GM15510 (cell line): ENCODE results near the gene TMEM208.

Experiments used
- POLR2A ChIP-seq: IDR thresholded peaks from 3 replicates; pipeline ENCODE4 v1.6.1; 2011; ENCODE audit warnings: borderline replicate concordance; ENCODE audit not compliant: insufficient read length; ENCODE audit errors: extremely low read depth

Gene TMEM208

DNA sequence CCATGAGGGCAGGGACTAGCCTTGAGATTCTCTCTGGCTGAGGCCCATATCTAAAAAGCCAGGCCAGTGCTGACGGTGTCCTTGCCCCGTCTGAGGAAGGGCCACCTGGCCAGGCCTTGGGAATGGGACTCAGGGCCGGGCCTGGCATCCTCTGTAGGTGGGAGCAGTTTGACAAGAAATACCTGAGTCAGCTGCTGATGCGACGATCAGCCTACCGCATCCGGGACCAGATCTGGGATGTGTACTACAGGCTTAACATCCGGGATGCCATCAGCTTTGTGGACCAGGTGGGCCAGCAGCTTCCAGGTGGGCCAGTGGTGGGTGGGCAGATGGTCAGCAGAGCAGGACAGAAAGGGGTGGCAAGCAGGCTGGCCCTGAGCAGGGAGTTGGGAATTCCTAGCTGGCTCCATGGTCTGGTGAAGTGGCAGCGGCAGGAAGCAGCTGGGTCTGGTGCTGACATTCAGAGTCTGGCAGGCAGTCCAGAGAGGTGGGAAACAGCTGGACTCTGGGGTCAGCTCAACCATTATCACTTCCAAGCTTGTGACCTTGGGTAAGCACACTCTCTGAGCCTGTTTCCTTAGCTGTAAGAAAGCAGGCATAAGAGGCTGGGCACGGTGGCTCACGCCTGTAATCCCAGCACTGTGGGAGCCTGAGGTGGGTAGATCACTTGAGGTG lies 31.4 kb downstream of the TMEM208 start:
- TF ChIP-seq POLR2A: no peak

- no peak for TF ChIP-seq POLR2A
These were observed 32.8 kb downstream of the TMEM208 start for GRCh38 chr16:67259705-67260104.

GRCh38 chr16:67260426-67261063 lies 33.6 kb downstream of the TMEM208 start:
- no peak for TF ChIP-seq POLR2A

DNA sequence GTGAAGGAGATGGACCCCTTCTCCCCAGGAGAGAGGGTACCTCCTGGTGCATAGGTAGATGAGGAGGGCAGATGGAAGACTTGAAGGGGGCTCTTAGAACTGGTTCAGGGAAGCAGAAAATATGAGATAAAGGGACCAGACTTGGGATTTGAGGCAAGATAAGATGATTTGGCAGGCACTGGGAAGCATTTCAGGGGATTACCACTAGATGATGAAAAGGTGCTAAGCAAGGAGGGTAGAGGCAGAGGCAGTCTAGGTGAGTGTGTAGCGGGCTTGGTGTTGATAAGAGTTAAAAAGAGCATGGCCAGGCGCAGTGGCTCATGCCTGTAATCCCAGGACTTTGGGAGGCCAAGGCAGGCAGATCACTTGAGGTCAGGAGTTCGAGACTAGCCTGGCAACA lies 36.3 kb downstream of the TMEM208 start:
- no peak for TF ChIP-seq POLR2A

DNA sequence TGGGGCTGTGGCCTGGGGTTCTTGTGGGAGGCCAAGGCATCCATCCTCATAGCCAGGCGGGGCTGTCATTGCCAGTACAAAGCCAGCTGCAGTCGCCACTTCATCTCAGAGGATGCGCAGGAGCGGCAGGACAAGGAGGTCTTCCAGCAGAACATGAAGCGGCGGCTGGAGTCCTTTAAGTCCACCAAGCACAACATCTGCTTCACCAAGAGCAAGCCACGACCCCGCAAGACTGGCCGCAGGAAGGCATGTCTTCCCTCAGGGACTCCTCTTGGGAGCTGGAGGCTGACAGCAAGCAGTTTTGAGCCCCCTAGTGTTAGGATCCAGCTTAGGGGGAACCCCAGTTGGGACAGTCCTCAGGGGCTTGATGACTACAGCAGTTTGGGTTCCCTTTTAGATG lies 37.3 kb downstream of the TMEM208 start:
- TF ChIP-seq POLR2A: no peak

DNA sequence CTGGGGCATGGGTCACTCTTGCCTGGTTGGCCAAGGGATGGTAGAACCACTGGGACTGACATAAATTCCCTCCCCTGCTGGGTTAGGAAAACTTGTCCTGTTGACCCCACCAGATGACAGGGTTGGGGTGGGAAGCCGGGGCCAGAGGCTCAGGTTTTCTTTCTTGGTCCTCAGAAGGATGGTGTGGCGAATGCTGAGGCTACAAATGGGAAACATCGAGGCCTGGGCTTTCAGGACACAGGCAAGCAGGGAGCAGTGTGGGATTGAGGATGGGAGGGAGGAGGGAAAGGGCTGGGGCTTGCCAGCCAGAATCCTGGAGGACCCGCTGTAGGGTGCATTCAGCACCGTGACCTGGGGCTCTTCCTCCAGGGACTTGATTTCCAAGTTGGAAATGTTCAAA lies 37.9 kb downstream of the TMEM208 start:
- TF ChIP-seq POLR2A: no peak

DNA sequence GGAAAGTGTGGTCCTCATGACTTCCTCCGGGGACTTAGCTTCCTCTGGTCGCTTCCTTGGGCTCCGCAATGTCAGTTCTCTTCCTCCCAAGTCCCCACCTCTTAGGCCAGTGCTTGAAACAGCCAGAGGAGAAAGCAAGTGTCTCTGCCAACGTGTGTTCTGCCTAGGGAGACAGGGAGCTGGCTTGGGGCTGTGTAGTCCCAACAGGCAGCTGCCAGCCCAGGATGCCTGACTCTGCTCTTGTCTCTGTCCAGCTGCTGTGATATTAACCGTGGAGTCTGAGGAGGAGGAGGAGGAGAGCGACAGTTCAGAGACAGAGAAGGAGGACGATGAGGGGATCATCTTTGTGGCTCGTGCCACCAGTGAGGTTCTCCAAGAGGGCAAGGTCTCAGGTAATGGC lies 38.9 kb downstream of the TMEM208 start:
- TF ChIP-seq POLR2A: no peak

DNA sequence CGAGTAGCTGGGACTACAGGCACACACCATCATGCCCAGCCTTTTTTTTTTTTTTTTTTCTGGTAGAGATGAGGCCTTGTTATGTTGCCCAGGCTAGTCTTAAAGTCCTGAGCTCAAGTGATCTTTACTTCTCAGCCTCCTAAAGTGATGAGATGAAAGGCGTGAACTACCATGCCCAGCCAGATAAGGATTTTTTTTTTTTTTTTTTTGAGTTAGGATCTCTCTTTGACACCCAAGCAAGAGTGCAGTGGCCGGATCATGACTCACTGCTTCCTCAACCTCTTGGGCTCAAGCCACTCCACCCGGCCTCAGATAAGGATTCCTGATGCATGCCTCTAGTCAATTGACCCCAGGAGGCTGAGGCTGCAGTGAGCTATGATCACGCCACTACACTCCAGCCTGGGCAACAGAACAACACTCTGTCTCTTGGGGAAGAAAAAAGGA lies 41.2 kb downstream of the TMEM208 start:
- TF ChIP-seq POLR2A: no peak

- no peak for TF ChIP-seq POLR2A
These were observed 42.8 kb downstream of the TMEM208 start for GRCh38 chr16:67269766-67270165.

- no peak for TF ChIP-seq POLR2A
These were observed 44.0 kb downstream of the TMEM208 start for GRCh38 chr16:67270931-67271338.

DNA sequence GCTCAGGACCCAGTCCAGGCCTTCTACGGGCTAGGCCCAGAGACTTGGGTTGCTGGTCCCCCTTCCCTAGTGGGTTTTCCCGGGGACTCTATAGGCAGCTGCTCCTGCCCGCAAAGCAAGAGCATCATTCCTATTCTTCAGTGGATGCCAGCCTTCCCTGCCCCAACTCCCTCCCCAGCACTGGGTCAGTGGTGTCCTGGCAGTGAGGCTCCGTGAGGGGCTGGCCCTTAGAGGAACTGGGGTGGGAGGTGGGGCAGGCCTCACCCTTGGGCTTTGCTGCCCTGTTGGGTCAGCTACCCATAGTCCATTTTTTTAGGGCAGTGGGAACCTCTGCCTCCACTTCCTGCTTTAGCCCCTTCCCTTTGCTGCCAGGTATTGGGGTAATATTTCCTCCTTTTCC lies 44.5 kb downstream of the TMEM208 start:
- TF ChIP-seq POLR2A: no peak

DNA sequence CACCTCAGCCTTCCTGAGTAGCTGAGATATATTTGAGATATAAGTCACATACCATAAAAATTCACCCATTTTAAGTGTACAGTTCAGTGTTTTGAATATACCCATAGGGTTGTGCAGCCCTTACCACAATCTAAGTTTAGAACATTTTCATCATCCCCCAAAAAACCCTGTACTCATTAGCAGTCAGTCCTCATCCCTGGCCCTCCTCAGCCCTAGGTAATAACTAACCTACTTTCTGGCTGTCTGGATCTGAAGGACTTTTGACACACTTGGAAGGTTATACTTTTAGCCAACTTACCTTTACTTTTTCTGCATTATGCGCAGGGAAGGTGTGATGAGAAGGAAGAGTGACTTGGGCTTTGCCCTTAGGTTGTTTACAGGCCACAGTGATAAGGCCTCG lies 48.4 kb downstream of the TMEM208 start:
- no peak for TF ChIP-seq POLR2A

DNA sequence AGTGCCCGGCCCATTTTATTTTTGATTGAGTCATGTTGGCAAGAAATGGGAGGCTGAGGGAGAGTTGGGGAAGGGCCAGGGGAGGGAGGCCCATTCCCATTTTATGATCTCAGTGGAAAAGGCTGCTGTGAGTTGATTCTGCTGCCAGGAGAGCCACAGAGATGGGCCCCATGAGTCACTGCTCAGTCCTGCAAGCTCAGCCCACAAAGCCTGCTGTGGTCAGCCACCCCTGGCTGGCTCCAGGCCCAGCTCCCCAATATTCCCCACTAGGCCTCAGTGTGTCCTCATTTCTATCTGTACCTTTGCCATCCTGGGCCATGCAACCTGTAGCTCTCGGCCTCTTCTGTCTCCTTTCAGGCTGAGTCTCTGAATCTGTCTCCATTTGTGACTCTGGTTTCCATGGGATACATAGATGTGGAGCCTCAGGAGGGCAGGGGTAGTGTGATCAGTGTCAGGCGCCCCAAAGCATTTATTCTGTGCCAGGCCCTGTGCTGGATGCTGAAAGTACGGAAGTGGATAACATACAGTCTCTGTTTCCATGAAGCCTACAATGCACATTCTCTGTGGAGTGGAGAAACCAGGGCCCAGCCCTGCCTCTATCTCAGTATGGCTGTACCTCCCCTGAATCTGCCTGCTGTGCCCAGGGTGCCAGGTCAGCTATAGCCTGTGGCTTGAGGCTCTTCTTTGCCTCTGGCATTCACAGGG lies 50.5 kb downstream of the TMEM208 start:
- no peak for TF ChIP-seq POLR2A

- no peak for TF ChIP-seq POLR2A
These were observed 51.3 kb downstream of the TMEM208 start for GRCh38 chr16:67277999-67278772.
